Left colon (tissue), 2 donors: ENCODE data around the gene SORBS1. TPM values are rescaled to one million over a fixed set of nuclear protein-coding genes. Genes with fewer than 3 reads are reported as not detected.

Source experiments
- ATAC-seq: fragments of 200-7000 bp; cut with Tn5 transposase; one replicate; pipeline ENCODE4 v1.9.1; 2020; ENCODE audit warnings: mild to moderate bottlenecking, moderate library complexity
- DNase-seq, 2 donors: peaks; one replicate each; pipeline ENCODE4 v3.0.0-alpha.2; 2020
- intact Hi-C, 2 donors: fragments of 100-400 bp; cut with DNase I in 1 of 2; cut with micrococcal nuclease in 1 of 2; formaldehyde crosslinking; loops; one replicate each; pipeline versions ENCODE4 v1.11.2 to v1.14.0; 2022; cut with DNase I, micrococcal nuclease
- total RNA-seq, 2 donors: library from RNA; stranded (reverse); fragmentation: NEBNext Ultra II Directional; extraction: Animal tissue kit (Norgen Biotek cat#: 25700); gene quantifications; one replicate each; pipeline ENCODE4 v1.2.1, GENCODE V29; 2021
- donor health status: DM: no; HTN: no; CAD: no.
- donor health status: DM: yes; HTN: yes; CAD: no.

The SORBS1 gene
- total RNA-seq, 2 donors from 2014 or later: 20.6 to 120 TPM

DNA sequence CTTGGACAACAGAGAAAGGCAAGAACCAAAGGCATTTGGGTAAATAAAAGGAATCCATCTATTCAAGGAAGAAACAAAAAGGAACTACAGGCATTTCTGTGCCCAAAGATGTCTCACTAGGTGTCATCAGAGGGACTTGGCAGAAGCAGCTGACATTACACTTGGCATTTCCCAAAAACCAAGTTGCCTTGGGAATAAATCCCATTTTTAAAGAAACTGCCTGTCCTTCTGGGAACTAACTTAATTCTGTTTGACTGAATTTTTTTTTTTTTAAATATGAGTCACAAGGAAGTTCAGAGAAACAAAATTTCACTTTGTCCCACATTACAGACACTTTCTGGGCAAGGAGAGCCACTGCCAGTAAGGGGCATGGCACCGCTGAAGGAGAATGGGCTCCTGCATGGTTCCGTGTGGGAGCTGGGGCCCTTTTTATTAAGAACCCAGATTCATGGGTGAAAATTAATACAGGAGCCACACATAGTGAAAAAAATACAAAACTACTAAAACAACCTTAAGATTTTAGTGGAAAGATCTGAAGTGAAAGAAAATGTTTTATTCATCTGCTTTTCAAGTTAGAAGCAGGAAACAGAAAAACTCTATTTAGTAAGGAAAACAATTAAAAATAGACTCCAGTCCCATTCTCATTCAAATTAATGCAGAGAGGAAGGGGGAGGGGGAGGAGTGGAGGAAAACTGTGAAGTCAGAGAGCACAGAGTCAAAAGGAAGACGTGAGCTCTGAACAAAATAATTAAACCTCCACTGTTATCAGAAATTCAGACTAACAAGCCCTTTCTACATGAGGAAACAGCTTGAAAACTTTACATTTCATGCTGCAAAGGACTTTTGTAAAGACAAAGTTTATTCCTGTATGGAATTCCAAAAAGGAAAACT, 151.9 kb downstream of the SORBS1 start:
- intact Hi-C loops: no loop called here
- no peak for DNase-seq
- ATAC-seq: no peak

DNA sequence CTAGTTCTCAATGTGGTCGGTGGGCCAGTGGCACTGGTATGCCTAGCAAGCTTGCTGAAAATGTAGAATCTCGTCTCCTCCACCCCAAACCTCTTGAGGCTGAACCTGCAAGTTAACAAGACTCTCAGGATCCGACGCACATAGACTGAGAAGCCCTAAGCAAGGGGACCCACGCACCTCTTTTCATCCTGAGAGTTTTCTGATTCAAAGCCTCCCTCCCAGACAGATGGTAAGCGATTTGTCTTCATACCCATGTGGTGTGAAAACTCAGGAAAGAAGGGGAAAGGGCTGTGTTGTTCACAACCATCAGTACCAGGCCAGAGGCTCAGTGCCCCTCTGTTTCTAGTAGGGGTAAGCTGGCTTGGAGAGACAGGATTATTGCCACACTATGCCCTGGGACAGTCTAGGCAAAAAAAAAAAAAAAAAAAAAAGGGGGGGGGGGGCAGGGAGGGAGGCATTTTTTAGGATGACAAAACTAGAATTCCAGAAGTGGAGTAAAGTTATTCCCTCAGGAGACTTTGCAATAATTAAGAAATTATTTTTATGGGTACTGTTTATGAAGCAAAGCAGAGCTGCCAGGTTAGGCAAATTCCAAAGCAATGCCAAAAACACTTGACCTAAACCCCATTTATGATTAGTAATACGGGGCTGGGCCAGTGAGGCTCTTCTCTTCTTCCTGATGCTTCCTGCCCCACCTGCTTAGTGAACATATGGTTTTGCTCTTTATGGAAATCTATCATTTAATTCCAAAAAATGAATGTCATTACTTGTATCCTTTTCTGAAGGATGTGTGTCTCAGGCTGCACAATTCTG, 152.8 kb downstream of the SORBS1 start:
- ATAC-seq (no peak), DNase-seq (no peak)
- intact Hi-C loops: no loop called here

DNA sequence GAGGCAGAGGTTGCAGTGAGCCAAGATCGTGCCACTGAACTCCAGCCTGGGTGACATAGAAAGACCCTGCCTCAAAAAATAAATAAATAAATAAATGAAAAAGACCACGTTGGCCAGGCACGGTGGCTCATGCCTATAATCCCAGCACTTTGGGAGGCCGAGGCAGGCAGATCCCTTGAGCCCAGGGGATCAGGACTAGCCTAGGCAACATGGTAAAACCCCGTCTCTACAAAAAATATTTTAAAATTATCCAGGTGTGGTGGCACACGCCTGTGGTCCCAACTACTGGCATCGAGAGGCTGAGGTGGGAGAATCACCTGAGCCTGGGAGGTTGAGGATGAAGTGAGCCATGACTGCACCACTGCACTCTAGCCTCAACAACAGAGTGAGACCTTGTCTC, 153.6 kb downstream of the SORBS1 start:
- ATAC-seq: no peak
- no peak for DNase-seq
- intact Hi-C loops: no loop called here

DNA sequence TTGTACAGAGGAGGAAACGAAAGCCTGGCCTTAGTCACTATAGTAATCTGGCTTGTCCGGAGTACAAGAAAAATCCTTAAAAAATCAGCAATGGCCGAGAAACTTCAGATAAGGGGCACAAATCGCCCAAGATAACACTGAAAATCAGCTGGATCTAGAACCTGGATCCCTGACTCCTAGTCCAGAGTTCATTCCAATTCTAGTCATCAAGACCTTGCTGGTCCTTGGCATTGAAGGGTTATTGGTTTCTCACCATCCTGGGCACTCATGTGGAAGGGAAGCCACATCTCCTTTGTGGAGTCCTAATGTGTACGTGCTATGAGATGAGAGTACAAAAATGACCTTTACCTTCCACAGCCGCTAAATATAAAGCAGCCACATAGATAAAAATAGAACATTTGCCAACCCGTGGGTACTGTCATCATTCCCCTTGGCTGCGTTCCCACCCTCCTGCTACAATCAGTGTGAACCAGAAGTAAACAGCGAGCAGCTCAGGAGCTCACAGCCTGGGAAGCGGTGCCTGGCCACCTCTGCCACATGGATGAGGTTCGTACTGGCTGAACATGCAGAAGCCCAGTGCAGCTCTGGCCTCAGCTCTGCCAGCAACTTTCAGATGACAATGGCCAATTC, 154.4 kb downstream of the SORBS1 start:
- peak; percentile 84 for ATAC-seq
- intact Hi-C loops: no loop called here
- DNase-seq: peak; percentile 81 to 84

DNA sequence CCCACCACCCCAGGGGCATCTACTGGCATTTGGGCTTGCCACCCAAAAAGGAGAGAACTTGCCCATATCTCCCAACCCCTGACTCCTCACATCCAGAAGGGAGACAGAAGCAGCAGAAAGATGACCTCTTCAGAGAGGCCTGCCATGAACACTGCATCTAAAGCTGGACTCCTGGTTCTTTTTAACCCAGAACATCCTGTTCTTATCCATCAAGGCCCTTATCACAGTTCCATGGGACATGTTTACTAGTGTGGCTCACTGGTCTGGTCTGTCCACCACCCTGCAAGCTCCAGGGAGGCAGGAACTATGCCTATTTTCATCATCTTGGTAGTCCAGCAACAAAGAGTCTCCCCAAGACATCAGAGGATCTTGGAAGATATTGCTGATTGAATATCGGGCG, 155.5 kb downstream of the SORBS1 start:
- DNase-seq (no peak), ATAC-seq (no peak)
- intact Hi-C loops: no loop called here

DNA sequence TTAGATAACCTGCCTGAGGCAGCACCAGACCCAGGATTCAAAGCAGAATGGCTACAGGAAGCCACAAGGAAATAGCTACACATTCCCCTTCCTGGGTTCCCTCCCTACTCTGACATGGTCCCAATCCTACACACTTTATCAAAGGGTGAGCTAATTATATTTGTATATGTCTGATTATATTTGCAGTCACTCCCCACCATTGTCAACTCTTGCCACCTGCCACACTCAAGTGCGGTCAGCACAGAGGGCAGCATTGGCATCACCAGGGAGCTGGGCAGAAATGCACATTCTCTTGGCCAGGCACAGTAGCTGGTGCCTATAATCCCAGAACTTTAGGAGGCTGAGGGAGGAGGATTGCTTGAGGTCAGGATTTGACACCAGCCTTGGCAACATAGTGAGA, 156.3 kb downstream of the SORBS1 start:
- DNase-seq (peak; percentile 22 to 38), ATAC-seq (peak; percentile 77)
- intact Hi-C loops: no loop called here

DNA sequence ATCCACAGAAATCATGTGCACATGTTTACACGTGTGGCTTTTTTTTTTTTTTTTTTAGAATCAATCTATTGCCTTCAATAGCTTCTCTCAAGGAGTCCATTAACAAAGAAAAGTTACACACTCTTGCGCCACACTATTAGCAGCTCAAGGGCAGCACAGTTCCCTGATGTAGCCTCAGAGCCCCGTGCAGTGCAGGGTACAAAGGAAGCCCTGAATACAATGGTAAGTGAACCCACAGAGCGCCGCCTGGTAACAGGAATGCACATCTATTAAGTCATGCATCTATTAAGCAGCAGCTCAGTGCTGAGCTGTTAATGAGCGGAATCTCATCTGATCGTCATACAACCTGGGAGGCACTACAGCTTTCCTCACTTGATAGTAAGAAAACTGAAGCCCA, 156.7 kb downstream of the SORBS1 start:
- intact Hi-C loops: no loop called here
- ATAC-seq (no peak), DNase-seq (no peak)

DNA sequence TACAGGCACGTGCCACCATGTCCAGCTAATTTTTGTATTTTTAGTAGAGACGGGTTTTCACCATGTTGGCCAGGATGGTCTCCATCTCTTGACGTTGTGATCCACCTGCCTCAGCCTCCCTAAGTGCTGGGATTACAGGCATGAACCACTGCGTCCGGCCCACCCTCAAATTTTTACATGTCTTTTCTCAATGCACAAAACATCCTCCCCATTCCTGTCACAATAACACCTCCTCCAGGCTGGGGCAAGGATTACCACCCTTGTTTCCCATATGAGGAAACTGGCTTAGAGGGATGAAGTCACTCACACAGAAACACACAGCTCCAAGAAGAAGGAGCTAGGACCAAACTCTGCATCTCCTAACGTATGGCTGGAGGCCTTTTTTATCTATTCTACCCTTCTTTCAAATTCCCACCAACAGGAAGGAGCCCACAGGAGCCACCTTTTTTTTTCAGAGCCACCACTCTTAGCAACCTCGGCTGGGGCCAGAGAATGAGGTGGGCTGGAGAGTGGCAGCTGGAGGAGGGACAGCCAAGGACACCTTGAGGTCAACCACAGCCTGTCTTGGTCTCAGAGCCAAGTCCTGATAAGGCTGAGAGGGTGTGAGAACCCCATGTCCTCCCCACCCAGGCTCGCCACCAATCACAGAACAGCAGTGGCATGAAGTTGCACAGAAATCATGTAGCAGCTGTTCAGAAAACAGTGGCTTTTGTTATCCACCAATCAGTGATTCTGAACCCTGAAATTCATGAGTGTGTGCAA, 157.3 kb downstream of the SORBS1 start:
- ATAC-seq: peak; percentile 17
- intact Hi-C loops: no loop called here
- DNase-seq: no peak

DNA sequence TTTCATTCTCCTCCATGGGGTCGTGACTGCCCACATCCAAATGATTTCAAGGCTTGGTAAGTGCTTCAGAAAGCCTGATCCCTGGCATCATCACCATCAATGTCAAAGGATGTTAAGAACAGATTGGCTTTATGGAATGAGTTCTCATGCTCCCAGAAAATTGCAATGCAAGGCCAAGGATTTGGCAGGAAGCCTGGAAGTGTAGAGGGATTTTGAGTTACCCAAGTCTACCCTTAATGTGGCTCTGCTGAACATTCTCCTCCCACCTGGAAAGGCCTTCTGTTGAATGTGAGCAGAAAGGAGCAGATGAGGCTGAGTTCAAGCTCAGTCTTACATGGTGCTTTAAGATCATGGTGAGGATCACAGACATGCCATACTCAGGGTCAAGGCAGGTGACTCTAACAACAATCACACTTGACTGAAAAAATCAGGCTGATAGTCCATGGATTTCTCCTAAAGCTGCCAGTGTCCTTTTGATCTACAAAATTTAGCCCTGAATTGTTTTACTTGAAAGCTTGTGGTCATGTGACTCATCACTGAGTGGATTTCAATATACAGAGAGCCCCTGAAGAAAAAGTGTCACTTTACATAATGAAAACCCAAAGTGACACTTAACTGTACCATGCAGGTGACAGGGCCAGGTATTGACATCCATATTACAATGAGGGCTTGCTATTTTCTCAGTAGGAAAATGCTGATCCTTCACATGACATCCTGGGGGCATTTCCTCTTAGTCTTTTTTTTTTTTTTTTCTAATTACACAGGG, 159.3 kb downstream of the SORBS1 start:
- DNase-seq (no peak), ATAC-seq (no peak)
- intact Hi-C loops: no loop called here

DNA sequence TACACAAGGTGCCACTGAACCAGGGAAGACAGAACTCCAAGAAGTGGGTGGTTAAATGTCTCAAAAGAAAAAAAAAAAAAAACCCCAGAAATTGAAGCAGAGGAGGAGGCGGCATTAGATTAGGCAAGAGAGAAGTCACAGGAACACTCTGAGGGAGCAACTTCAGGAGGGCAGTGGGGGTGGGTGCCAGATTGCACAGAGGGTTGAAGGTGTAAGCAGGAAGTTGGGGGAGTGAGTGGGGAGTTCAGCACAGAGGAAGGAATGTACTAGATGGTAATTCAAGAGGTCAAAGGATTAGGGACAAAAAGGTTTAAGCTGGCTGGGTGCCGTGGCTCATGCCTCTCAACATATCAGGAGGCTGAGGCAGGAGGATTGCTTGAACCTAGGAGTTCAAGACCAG, 160.4 kb downstream of the SORBS1 start:
- ATAC-seq (no peak), DNase-seq (no peak)
- intact Hi-C loops: no loop called here

DNA sequence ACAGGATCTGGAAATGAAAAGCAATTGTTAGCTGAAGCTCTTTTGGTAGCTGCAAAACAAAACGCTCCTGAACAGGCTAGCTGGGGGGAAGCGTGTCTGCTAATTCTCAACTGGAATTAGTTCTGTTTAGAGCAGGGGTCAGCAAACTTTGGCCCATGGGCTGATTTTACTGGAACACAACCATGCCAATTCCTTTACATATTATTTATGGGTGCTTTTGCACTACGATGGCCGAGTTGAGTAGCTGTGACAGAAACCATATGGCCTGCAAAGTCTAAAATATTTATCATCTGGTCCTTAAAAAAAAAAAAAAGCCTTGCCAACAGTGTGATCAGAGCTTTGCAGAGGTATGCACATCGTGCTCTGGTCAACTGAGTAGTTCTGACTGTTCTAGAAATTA, 162.0 kb downstream of the SORBS1 start:
- intact Hi-C loops: no loop called here
- DNase-seq: no peak
- ATAC-seq: no peak

DNA sequence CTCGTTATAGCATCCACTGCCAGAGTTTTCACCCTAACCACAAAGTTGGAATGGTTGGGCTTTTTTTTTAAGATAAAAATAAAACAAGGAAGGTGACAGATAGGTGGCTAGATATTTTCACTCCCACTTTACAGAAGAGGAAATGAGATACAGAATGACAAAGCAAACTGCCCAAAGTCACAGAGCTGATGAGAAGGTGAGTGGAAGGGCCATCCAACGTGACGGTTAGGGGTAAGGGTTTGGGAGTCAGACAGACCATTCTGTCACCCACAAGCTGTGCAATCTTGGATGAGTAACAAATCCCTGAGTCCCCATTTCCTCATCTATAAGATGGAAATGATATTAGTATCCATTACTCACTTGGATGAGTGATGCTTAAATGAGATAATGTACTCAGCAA, 163.4 kb downstream of the SORBS1 start:
- no peak for DNase-seq
- intact Hi-C loops: no loop called here

DNA sequence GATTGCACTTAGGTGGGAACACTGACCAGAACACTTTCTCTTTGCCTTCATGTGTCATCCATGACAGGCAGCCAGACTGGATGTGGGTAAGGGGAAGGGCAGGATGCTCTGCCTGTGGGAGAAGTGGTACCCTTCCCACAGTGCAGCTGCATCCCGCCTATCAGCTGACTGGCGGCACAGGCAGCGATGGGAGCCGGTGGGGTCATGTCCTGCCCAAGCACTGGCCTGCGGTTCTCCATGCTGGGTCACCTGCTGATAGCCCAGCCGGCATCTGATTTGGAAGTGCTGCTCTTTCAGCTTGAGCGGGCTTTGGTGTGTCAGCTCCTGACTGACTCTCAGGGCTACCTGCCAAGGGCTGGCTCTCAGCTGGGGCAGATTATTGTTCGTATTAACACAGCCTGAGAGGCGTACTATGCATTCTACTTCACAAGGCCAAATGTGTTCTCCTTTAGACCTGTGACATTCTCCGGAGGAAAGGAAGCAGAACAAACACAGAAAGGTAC, 165.2 kb downstream of the SORBS1 start:
- ATAC-seq: no peak
- no peak for DNase-seq
- intact Hi-C loops: no loop called here

More for the DNA sequence above, 163.4 kb downstream of the SORBS1 start:
- no peak for ATAC-seq

DNA sequence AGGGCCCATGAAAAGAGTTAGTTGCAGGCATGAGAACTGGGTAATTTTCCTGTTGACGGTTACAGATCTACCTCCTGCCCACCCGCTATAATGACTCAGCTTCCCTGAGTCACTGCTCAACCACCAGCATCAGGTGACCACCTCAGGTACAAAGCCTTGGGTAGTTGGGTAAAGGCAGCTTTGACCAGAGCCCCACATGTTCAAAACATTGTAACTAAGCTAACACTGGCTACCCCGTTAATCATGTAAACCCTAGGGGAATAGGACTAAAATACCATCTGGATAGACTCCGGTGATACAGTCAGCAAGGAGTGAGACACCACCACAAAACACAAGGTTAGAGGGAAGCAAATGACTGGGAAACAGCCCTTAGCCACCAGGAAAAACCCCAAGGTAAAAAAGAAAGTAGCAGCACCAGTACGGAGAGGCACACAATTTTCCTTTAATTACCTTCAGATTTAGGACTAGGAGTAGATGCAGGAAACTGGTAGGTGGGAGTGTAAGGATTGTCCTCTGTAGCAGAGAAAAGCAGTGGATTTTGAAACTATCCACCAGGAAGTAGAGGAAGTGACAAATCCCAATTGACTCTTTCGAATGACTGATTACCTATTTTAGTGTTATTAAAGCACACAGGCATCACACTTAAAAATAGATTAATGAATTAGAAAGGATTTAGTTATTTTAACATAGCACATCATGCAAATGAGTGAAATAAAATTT, 166.8 kb downstream of the SORBS1 start:
- intact Hi-C loops: no loop called here

DNA sequence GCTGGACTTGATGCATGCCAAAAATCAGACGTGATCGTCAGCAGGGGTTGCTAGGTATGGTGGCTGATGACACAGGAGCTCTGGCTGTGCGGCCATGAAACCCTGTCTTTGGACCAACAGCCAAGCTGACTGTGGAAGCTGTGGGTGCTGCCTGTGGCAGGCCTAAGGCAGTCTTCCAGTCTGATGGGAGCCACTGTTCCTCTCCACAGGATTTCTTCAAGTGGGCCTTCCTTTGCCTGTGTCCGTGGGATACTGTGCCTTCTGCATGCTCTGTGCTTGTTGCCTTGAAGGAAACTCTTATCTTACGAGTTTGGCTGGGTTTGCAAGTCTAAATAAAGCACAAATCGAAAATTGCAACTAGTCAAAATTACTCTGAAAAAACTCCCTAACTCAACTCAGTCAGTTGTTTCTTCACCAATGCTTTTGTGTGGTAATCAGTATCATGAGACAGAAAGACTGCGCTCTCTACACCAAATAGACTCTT, 168.4 kb downstream of the SORBS1 start:
- ATAC-seq (no peak), DNase-seq (no peak)
- intact Hi-C loops: no loop called here

More for the DNA sequence above, 166.8 kb downstream of the SORBS1 start:
- ATAC-seq (no peak), DNase-seq (no peak)

DNA sequence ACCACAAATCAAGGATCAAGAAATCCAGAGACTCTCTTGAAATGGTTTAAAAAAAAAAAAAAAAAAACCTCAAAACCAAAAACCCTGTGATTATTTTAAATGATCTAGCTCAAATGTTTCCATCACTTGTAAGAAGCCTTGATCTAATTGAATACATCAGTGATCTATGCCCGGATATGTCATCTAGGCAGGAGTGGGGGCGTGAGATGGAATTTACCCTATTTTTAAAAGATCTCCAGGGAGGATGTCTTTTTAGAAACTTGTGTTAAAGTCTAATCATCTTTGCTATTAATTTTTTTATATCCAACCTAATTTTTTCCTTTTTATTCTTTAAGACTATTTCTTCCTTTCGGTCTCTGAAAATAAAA, 169.0 kb downstream of the SORBS1 start:
- DNase-seq (no peak), ATAC-seq (no peak)
- intact Hi-C loops: no loop called here

DNA sequence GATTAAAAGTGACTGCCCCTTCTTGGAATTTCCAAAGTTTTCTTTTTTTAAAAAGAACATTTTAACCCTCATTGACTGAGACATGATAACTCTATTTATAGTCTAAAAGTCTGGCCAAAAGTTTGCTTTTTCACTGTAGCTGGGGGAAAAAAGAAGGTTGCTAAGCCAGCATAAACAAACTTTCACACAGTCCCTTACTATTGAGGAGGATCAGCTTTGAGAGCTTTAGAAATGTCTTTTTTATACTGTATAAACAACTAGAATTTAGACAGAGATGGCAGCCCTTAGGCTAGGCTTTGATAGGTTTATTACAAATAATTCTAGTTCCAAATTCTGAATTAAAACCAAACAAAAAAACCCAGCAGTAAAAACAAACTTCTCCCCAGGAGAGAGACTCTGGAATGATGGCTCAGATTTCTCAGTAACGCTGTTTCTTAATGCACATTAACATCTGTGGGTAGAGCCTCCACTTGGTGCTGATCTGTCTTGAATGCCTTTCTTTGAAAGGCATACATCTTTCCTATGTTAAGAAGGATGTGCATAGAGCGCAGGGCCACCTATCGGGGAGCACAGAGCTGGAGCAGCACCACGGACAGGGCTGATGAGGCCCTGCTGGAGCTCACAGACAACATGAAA, 169.5 kb downstream of the SORBS1 start:
- intact Hi-C loops: no loop called here
- ATAC-seq: no peak
- no peak for DNase-seq
